ENCODE data around the gene ABCF2. TPM values are rescaled to one million over a fixed set of nuclear protein-coding genes. Genes with fewer than 3 reads are reported as not detected.

ABCF2 gene
- total RNA-seq, 1 experiment from 2014 or later = 75.0 TPM

DNA sequence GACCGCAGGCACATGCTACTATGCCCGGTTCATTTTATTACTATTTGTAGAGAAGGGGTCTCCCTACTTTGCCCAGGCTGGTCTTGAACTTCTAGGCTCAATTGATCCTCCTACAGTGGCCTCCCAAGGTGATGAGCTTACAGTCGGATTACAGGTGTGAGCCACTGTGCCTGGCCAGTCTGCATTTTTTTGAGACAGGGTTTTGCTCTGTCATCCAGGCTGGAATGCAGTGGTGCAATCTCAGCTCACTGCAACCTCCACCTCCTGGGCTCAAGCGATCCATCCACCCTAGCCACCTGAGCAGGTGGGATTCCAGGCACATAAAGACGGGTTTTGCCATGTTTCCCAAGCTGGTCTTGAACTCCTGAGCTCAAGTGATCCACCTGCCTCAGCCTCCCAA lies 14.4 kb downstream of the ABCF2 start:
- no peak for DNase-seq
- H3K4me3 ChIP-seq = no peak overlapping the region
- H3K27me3 ChIP-seq = no peaks in the 10 kb centered on the region
- H3K9me3 ChIP-seq = no peaks in the 10 kb centered on the region
- peaks cover 12% of the 10 kb centered on the region; the same call in 1 of the 2 replicates for H3K36me3 ChIP-seq

DNA sequence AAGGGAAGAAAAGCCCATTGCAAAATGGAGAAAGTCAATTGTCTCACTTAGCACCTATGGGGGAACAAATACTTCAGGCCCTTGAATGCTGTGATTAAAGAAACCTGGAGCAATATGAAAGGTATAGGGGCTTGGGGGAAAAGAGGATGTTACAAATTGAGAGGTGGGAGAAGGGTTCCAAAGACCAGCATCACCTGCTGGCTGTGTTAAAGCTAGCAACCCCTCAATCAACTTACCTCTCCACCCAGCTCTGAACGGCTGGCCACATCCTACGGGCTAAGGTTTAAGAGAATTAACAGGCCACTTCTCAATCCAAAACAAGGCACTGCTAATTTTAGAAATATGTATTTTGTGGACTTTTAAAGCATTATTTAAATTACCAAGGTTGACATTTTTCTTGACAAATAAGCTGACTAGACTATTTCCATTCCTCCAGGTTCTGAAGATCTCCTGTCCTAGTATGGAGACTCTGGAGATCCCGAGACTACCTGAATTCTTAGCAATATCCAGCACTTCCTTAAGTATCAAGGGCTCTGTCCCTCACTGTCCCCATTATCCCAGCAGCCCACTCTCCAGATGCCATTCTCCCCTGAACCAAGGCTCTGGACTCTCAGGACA lies 15.7 kb downstream of the ABCF2 start:
- Histone ChIP-seq H3K9me3 (no peaks in the 10 kb centered on the region), H3K36me3 (peaks cover 9% of the 10 kb centered on the region; the same call in 1 of the 2 replicates), H3K27me3 (no peaks in the 10 kb centered on the region), H3K4me3 (no peak overlapping the region)
- DNase-seq = no peak

DNA sequence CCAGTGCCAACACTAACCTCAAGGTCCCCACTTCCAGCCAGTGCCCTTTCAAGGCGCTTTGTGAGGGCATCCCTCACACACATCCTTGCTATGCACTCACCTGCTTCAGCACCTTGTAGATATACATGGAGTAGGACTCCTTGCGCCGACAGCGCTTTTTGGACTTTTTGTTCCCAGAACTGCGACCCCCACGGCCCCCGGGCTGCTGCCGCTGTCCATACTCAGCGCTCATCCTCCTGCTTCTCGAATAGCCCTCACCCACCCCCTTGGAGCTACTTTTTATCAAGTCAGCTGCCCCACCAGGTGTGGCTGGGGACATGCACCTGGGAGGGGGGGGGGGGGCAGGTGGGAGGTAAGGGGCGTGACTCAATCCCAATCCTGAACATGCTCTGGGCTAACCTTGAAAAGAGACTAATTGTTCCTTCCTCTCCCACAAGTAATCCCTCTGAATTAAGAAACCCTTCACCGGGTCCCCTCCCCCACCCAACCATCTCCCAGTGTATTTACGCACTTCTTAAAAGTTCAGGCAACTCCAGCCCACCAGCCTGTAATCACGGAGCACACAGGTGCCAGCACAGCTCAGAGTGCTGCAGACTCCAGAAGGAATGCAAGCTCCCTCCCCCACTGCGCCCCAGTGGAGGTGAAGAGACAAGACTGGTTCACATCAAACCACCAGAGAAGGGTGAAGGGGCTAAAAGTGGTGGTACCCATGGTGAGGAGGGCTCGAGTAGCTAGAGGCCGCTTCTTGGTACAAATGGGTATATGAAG lies 16.7 kb downstream of the ABCF2 start, which contains the start of gene H2BK1:
H2BK1 (minus strand) TSS at position 402 of the 768 bp plus-strand sequence; CDS start at position 232, 170 bp downstream.
- Histone ChIP-seq H3K4me3 (no peak within 1 kb of the TSS), H3K27me3 (no peaks in the 10 kb centered on the region), H3K9me3 (no peaks in the 10 kb centered on the region), H3K36me3 (no peaks in the 10 kb centered on the region; the same call in 1 of the 2 replicates)
- no peak for DNase-seq

DNA sequence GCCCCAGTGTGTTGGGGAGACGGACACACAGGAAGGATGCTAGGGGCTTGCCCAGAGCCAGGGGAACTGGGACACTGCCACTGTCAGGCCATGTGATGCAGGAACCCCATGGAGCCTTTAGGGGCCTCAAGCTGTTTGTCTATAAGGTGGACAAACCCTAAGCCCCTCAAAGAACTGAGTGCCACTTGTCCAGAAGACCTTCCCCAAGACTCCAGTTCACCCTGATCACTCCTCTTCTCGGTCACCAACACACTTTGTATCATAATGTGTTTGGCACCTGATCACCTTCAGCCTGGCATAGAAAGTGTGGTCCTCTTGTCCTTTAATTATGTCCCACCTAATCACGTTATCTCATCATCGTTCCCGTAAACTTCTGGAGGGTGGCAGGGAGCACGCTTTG lies 17.4 kb downstream of the ABCF2 start:
- Histone ChIP-seq H3K36me3 (no peaks in the 10 kb centered on the region), H3K27me3 (no peaks in the 10 kb centered on the region), H3K9me3 (no peaks in the 10 kb centered on the region), H3K4me3 (no peak overlapping the region)
- no peak for DNase-seq

DNA sequence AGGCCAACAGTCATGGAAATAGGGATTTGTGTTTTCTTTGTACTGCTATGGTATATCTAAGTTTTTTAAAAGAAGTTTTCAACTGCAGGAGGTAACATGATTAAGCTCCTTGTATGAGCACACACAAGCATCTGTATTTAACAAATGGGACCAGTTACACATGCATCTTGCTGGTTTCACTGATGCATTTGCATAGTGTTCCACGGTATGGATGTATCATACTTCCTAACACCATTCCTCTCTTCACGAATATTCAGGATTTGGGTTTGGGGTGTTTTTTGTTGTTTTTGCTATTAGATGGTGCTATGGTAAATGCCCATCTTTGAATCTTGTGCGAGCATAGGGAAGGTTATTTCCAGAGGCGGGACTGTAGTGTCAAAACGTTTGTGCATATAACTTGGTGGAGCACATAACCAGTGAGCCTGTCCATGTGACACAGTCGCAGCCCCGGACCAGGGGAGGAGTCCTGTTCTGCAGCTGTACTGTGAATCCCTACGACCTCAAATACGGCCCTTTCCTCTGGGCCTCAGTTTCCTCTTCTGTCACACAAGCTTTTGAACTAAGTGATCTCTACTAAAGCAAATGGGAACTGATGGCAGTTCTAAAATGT lies 18.6 kb downstream of the ABCF2 start:
- no peak for DNase-seq
- Histone ChIP-seq H3K27me3 (no peaks in the 10 kb centered on the region), H3K4me3 (no peak overlapping the region), H3K9me3 (no peaks in the 10 kb centered on the region), H3K36me3 (no peaks in the 10 kb centered on the region)

DNA sequence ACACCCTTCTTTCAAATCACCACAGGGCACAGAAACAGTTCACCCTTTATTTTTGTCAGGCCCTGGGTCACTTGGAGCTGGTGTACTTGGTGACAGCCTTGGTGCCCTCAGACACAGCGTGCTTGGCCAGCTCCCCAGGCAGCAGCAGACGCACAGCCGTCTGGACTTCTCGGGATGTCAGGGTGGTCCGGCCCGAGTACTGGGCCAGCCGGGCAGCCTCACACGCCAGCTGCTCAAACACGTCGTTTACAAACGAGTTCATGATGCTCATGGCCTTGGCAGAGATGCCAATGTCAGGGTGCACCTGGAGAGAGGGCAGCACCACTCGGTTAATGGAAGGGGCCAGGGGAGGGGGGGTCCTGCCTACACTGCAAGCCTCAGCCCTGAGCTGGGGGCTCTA lies 19.2 kb downstream of the ABCF2 start:
- Histone ChIP-seq H3K36me3 (no peaks in the 10 kb centered on the region), H3K27me3 (no peaks in the 10 kb centered on the region), H3K9me3 (no peaks in the 10 kb centered on the region), H3K4me3 (no peak overlapping the region)
- DNase-seq = no peak

DNA sequence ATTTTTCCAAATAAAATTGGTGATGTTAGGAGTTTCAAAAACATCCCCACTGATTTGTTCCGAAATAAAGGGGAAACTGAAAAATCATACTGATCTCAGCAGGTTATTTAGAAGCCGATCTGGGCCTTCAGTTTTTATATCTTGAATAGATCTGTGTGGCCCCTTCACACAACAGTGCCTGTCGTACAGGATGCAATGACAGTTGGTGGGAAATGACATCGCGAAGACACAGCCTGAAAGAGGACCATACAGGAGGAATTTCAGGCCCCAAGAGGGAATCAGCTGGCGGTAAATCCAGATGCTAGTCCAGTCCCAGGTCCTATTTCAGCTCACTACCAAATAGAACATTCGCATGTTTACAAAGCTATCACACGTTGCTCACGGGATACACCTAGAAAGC lies 19.7 kb downstream of the ABCF2 start:
- DNase-seq = no peak
- no peaks in the 10 kb centered on the region for H3K27me3 ChIP-seq
- H3K9me3 ChIP-seq = no peaks in the 10 kb centered on the region

DNA sequence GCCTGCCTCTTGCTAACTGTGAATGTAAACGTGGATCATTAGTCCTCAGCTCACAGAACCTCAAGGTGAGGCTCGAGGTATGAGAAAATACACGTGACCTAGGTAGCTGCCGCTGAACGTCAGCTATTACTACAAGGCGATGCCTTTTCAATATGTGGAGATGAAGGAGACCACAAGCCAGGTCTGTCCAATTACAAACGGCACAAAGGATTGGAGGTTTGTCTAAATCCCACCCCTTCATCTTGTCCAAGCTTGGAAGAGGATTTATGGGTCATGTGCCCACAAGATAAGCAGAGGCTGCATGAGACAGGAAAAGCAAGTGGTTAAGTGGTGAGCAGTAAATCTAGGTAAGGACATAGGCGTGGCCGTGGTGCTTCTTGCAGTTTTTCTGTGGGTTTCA lies 20.1 kb downstream of the ABCF2 start:
- Histone ChIP-seq H3K36me3 (no peaks in the 10 kb centered on the region), H3K4me3 (no peak overlapping the region), H3K9me3 (no peaks in the 10 kb centered on the region), H3K27me3 (no peaks in the 10 kb centered on the region)
- DNase-seq = no peak

More for the DNA sequence above, 19.7 kb downstream of the ABCF2 start:
- no peak overlapping the region for H3K4me3 ChIP-seq
- H3K36me3 ChIP-seq = no peaks in the 10 kb centered on the region

DNA sequence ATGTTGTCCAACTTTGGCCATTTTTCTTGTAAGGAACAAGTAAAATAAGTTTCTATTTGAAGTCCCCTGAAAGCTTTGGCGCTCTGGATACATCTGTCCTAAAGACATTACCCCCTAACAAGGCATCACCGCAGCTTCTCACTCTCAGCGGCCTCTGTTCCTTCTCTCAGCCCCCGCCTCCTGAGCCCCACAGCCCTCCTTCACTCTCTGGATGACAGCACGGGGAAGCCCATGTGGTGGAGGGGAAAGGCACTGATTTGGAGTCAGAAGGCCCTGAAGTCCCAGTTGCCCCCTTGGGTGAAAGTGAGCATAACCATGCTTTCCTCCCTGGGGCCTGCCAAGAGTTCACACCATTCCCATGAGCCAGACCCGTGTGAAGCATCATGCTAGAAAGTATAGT lies 21.3 kb downstream of the ABCF2 start:
- DNase-seq = no peak
- no peaks in the 10 kb centered on the region for H3K9me3 ChIP-seq
- H3K27me3 ChIP-seq = no peaks in the 10 kb centered on the region
- H3K4me3 ChIP-seq = no peak overlapping the region
- no peaks in the 10 kb centered on the region for H3K36me3 ChIP-seq

DNA sequence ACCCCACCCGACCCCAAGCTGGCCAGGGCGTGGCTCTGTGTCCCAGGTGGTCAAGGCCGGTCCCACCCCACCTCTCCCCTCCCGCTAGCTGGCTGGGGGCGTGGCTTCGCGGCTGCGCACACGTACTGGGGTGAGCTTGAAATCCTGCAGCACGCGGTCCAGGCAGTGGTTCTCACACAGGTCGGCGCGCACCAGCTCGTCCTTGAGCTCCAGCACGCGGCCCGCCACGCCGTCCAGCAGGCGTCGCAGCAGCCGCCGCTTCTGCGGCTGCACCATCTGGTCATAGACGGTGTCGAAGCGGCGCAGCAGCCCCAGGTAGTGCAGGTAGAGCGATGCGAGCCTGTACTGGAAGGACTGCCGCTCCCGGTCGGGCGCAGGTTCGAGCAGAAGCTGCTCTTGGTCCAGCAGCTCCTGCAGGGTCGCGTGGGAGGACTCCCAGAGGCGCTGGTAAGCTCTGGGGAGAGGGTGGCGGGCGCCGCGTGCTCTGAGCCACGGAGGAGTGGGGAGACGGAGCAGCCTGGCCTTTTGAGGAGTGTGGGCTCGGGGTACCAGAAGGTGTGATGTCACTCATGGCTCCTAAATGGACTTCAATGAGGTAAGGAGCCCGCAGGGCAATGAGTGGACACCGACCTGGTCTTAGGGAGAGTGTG lies 22.5 kb downstream of the ABCF2 start:
- no peaks in the 10 kb centered on the region for H3K36me3 ChIP-seq
- no peaks in the 10 kb centered on the region for H3K9me3 ChIP-seq
- no peaks in the 10 kb centered on the region for H3K27me3 ChIP-seq
- no peak overlapping the region for H3K4me3 ChIP-seq
- DNase-seq = no peak

DNA sequence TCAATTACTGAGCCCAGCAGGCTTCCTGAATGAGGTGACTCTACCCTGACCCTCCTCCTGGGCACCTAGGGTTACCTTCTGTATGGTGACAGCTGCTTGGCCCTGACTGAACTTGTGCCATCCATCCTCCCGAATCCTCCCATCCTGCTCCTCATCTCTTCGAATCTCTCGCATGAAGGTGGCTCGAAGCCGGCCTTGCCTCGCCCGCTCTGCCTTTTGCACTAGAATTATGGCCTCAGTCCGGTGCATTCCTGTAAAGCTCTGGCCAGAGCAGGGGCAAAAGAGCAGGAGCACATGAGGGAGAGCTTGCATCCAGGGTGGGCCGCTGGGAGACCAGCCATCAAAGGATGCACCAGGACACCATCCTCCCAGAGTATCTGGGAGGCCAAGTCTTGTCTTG lies 24.2 kb downstream of the ABCF2 start:
- DNase-seq = no peak
- no peaks in the 10 kb centered on the region for H3K36me3 ChIP-seq
- H3K9me3 ChIP-seq = no peaks in the 10 kb centered on the region
- H3K27me3 ChIP-seq = no peaks in the 10 kb centered on the region
- H3K4me3 ChIP-seq = no peak overlapping the region

DNA sequence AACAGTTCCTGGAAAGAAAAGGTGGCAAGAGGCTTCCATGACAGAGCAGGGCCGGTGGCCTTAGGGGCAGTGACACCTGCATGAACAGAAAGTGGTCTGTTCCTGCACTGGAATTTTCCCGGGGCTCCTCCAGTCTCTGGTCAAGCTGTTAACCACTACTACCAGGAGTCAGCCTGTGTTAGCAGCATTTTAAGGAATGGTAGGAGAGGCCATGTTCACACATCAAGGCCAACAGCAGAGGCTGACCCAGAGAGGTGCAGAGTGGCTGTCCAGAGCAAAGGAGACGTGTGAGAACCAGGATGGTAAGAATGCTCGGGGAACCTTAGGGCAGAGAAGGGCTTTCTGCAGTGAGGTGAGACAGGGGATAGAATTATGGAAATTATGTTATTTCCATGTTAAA lies 25.3 kb downstream of the ABCF2 start:
- H3K9me3 ChIP-seq = no peaks in the 10 kb centered on the region
- H3K36me3 ChIP-seq = no peaks in the 10 kb centered on the region
- H3K27me3 ChIP-seq = no peaks in the 10 kb centered on the region
- H3K4me3 ChIP-seq = no peak overlapping the region
- no peak for DNase-seq

DNA sequence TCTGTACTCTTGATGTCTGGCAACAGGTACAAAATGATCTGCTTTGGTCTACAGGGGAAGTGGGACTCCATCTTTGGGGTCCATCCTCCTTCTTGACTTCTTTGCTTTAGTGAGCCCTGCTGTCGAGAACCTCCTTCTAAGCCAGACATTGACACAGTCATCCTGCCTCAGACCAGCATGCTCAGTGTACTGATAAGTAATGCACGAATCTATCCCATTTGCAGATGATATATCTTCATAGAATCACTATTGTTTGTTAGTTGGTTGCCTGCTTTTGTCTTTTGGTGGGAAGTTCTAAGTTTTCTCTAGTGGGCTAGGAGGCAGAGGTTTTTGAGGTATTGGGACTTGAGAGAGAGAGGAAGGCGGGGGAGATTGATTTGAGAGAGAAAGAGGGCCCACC lies 25.7 kb downstream of the ABCF2 start:
- H3K4me3 ChIP-seq = no peak overlapping the region
- no peaks in the 10 kb centered on the region for H3K27me3 ChIP-seq
- no peak for DNase-seq
- no peaks in the 10 kb centered on the region for H3K36me3 ChIP-seq
- H3K9me3 ChIP-seq = no peaks in the 10 kb centered on the region

DNA sequence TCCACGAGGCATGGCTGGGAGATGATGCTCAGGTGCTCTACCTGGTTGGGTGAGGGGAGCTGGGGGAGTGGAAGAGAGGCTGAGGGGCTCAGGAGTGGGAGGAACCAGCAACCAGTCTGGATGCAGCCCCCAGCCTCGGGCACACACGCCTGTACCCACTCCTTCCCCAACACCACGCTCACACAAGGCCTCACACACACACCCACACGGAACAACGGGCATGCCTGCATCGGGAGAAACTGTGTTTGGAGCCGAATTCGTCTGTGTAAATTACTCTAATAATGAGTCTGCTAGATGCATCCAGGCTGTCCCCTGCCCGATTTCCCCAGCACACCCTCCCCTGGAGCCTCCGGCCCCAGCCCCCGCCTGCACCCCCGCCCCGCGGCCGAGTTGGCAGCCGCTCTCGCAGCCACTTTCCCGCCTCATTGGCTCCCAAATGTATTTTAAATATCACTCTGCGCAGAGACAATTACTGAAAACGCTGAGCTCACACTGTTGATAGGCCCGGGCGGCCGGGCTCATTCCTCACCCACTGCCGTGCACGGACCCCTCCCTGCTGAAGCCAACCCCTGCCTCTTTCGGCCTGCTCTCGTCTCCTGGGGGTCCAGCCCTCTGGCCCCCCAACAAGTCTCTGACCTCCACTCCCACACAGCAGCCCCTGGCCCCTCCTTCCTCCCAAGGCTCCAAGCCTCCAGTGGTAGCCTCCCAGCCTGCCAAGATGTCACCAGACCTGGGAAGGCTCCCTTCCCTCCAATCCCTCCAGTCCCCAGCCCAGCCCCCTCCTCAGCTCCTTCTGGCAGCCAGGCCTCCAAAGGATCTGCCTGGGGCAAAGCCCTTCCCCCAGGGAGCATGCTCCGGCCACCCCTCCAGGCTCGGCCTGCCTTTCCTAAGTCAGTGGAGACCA lies 27.8 kb downstream of the ABCF2 start:
- H3K36me3 ChIP-seq = no peaks in the 10 kb centered on the region
- no peak overlapping the region for H3K4me3 ChIP-seq
- no peaks in the 10 kb centered on the region for H3K9me3 ChIP-seq
- no peak for DNase-seq
- no peaks in the 10 kb centered on the region for H3K27me3 ChIP-seq

DNA sequence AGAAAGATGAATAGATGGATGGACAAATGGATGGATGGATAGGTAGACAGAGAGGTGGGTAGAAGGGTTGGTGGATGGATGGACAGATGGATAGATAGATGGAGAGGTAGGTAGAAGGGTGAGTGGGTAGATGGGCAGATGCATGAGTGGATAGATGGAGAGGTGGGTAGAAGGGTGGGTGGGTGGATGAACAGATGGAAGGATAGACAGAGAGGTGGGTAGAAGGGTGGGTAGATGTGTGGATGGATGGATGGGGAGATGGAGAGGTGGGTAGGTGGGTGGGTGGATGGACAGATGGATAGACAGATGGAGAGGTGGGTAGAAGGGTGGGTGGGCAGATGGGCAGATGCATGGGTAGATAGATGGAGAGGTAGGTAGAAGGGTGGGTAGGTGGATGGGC lies 29.1 kb downstream of the ABCF2 start:
- H3K4me3 ChIP-seq = no peak overlapping the region
- H3K27me3 ChIP-seq = no peaks in the 10 kb centered on the region
- no peak for DNase-seq
- no peaks in the 10 kb centered on the region for H3K36me3 ChIP-seq
- H3K9me3 ChIP-seq = no peaks in the 10 kb centered on the region

DNA sequence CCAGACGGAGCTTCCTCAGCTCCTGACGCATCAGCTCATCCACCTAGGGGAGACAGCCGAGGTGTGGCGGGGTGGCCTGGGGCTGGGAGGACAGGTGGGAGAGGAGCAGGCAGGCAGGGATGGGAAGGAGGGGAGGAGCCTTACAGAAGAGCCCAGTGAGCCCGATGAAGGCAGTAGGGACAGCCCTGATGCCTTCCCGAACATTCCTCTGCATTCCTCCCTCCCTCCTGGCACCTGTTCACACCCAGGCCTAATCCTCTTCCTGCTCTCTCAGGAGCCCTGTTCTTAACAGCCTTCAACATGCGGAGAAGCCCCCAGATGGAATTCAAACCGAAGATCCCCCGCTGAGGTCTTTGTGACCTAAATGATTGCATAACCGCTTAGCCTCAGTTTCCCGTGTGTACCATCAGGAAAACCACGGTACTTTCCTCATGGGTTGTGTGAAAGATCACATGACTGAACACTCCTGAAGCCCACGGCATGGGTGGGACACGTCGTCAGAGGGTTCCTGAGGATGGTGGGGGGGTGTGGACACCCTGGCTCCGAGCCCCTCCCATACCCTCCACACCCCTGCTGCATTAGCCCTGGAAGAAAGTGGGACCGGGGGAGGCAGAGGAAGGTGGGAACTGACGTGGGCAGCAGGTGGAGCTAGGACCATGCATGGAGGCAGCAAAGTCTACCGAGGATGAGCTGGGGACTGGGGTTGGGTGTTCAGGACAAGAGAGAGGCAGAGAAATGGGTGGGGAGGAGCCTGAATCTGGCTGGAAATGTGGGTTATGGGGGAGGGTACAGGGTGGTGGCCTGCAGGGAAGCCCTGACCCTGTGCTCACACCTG lies 31.2 kb downstream of the ABCF2 start:
- Histone ChIP-seq H3K9me3 (no peaks in the 10 kb centered on the region), H3K36me3 (no peaks in the 10 kb centered on the region), H3K27me3 (no peaks in the 10 kb centered on the region), H3K4me3 (no peak overlapping the region)
- no peak for DNase-seq
